Measurements from ENCODE around the gene RAB4A.

Gene RAB4A

DNA sequence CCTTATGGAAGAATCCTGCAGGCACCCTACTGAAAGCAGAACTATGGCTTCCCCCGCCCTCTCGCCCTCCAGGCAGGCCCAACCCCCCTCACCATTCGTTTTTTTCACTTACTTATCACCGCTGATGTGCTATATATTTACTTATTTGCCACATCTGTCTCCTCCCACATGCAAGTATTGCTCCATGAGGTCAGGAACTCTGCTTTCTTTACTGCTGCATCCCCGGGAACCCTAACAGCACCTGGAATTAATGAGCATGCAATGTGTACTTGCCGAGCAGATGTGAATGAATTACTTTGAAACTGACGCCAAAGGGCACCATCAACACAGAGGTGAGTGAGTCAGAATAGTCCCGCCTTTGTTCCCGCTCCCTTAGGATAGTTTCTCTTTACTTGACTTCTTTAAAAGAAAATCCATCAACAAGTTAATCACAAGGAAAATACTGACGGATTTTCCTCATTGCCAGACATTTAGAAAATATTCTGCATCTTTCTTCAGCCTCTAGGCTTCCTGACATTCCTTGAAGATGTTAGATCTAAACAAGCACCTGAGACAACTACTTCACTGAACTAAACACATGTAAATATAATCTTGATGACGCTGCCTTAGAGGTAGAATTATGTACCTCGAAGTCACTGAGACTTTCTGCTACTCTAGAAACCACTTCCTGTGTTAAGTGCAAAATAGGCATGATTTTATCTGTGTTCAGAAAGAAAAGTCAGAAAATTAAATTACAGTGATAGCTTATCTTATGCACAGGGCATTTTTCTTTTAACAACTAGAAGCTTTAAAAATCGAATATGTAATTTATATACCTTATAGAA, 17.5 kb upstream of the RAB4A start:
- Mint-ChIP-seq H3K36me3 (no peaks in the 10 kb centered on the region), H3K4me1 (peaks cover 17% of the 10 kb centered on the region), H3K4me3 (peak overlapping the region; percentile 39)

DNA sequence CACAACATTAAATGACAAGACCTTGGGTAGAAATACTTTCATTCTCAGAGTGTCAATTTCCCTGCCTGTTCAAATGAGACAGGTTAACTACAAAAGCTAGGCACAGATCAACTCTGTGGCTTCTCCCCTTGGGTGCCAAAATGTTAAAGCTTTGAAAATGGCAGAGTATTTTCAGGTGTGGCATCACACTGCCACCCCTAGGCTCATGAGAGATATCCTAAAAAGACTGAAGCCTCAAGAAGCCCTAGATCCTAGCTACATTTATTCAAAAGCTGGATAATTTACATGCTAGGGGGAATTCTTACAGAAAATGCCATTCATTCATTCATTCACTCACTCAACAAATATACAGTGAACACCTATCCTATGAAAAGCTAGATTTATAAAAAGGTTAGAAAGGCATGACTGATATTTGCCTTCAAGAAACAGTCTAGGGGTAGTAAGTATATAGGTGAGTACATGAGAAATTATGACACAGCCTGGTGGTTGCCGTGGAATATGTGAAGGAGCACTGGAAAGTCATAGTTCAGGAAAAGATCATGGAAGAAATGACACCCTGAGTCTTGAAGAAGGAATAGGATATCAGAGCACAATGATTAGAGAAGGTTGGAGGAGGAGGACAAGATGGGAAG, 15.9 kb upstream of the RAB4A start:
- Mint-ChIP-seq H3K4me1 (peaks cover 15% of the 10 kb centered on the region), H3K27ac (no peak overlapping the region), H3K4me3 (no peak overlapping the region), H3K27me3 (peaks cover 3% of the 10 kb centered on the region), H3K9me3 (no peaks in the 10 kb centered on the region), H3K36me3 (no peaks in the 10 kb centered on the region)
- ATAC-seq (ENCODE audit: low read depth): no peak
- no peak for DNase-seq (ENCODE audit: low spot score in 2 of 2)

More for the DNA sequence above, 17.5 kb upstream of the RAB4A start:
- DNase-seq (ENCODE audit: low spot score in 2 of 2) (no peak), ATAC-seq (ENCODE audit: low read depth) (peak; percentile 73)
- Mint-ChIP-seq H3K27me3 (peaks cover 5% of the 10 kb centered on the region), H3K27ac (peak overlapping the region; percentile 37), H3K9me3 (no peaks in the 10 kb centered on the region)

DNA sequence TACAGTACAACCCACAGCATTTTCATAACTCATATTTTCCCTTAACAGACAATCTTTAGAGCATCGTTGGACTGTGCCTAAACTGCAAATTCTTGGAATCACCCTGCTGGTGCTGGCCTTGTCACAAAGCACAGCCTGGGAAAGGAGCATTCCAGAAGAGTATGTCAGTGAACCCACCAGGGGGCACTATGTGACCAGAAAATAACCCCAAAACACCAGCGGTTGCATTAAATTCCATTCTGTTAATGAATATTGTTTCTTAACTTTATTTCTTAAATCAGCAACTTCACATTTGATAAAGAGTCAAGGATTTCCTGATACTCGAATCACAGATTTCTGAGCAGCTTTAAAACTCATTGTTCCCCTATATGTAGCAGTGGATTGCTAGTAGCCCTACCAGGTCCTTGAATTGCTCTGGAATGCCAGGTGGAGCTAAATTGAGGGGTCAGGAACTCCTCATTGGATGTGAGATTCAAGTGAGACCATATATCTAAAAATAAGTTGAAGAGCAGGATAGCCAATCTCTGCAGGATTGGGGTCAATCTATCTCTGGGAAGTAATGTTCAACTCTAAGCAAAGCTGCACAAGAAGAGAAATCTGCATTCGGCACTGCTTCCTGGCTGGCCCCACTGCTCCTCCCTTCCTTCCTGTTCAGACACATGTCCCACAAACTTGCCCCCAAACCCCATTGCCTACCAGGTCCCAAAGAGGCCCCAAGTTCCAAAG, 12.7 kb upstream of the RAB4A start:
- peaks cover 3% of the 10 kb centered on the region for H3K27me3 Mint-ChIP-seq
- no peaks in the 10 kb centered on the region for H3K36me3 Mint-ChIP-seq
- ATAC-seq (ENCODE audit: low read depth): peak; percentile 65
- no peak overlapping the region for H3K27ac Mint-ChIP-seq
- peak; percentile 59 to 63 for DNase-seq (ENCODE audit: low spot score in 2 of 2)
- peaks cover 11% of the 10 kb centered on the region for H3K4me1 Mint-ChIP-seq
- no peaks in the 10 kb centered on the region for H3K9me3 Mint-ChIP-seq
- H3K4me3 Mint-ChIP-seq: no peak overlapping the region

DNA sequence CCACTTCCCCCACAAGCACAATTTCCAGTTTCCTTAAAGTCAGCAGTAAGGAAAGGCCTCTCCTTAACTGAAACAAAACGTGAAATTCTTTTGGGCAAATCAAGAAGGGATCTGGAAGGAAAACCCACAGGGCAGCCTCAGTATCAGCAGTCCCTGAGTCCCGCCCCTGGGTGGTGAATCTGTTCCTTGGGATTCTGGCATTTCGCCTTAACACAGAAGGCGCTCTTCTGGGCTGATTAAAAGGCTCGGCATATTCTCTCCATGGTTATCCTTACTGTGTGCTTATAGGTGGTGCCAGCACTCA, 12.2 kb upstream of the RAB4A start:
- Mint-ChIP-seq H3K27ac (no peak overlapping the region), H3K4me1 (peaks cover 6% of the 10 kb centered on the region), H3K4me3 (no peak overlapping the region), H3K9me3 (no peaks in the 10 kb centered on the region), H3K27me3 (peaks cover 4% of the 10 kb centered on the region), H3K36me3 (no peaks in the 10 kb centered on the region)
- ATAC-seq (ENCODE audit: low read depth) (no peak), DNase-seq (ENCODE audit: low spot score in 2 of 2) (no peak)

DNA sequence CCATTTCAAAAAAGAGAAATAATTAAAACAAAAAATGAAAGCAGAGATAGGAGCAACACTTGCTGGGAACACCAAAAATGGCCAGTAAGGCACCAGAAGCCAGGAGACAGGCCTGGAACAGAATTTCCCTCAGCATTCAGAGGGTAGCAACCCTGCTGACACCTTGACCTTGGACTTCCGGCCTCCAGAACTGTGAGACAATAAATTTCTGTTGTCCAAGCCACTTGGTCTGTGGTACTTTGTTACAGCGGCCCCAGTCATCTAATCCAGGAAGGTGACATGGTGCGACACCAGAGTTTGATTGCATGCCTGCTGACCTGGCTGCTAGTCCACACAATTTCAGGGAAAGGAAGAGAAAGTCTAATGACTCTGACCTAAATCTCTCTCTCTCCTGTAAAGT, 10.6 kb upstream of the RAB4A start:
- Mint-ChIP-seq H3K4me1 (peaks cover 5% of the 10 kb centered on the region), H3K9me3 (no peaks in the 10 kb centered on the region), H3K4me3 (no peak overlapping the region), H3K36me3 (no peaks in the 10 kb centered on the region), H3K27ac (no peak overlapping the region), H3K27me3 (peaks cover 4% of the 10 kb centered on the region)
- no peak for ATAC-seq (ENCODE audit: low read depth)
- no peak for DNase-seq (ENCODE audit: low spot score in 2 of 2)

DNA sequence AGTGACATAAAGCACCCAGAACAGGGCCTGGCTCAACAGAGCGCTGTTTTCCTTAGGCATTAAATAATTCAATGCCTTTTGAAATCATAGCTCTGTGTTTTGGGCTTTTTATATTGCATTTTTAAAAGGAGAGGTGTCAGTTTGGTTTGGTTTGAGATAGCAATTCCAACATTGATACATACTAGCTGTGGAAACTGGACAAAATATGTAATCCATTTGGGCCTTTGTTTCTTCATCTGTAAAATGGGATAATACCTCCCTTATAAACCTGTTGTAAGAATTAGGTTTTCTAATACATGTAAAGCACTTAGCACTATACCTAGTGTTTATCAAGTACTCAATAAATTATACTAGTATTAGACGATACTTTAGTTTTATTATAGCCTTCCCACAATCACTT, 8.7 kb upstream of the RAB4A start:
- Mint-ChIP-seq H3K9me3 (peaks cover 2% of the 10 kb centered on the region), H3K27me3 (peaks cover 3% of the 10 kb centered on the region), H3K4me1 (peaks cover 5% of the 10 kb centered on the region), H3K27ac (no peak overlapping the region), H3K36me3 (peaks cover 2% of the 10 kb centered on the region), H3K4me3 (no peak overlapping the region)
- no peak for ATAC-seq (ENCODE audit: low read depth)
- no peak for DNase-seq (ENCODE audit: low spot score in 2 of 2)

DNA sequence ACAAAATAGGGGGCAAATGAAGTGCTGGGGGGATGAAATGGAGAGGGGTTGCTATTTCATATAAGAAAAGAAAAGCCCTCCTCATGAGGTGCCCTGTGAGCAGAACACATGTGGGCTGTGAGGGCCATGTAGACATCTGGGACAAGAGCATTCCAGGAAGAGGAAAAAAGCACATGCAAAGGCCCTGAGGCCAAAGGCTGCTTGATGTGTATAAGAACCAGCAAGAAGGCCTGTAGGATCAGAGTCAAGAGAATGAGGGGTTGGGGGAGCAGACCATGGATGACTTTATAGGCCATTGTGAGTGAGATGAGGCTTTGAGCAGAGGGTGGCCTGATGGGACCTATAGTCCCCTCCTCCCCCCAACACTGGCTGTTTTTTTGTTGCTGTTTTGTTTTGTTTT, 7.7 kb upstream of the RAB4A start:
- Mint-ChIP-seq H3K27me3 (peaks cover 2% of the 10 kb centered on the region), H3K36me3 (peaks cover 2% of the 10 kb centered on the region), H3K4me3 (no peak overlapping the region), H3K27ac (no peak overlapping the region), H3K4me1 (peaks cover 2% of the 10 kb centered on the region), H3K9me3 (peaks cover 2% of the 10 kb centered on the region)
- ATAC-seq (ENCODE audit: low read depth) (no peak), DNase-seq (ENCODE audit: low spot score in 2 of 2) (no peak)

DNA sequence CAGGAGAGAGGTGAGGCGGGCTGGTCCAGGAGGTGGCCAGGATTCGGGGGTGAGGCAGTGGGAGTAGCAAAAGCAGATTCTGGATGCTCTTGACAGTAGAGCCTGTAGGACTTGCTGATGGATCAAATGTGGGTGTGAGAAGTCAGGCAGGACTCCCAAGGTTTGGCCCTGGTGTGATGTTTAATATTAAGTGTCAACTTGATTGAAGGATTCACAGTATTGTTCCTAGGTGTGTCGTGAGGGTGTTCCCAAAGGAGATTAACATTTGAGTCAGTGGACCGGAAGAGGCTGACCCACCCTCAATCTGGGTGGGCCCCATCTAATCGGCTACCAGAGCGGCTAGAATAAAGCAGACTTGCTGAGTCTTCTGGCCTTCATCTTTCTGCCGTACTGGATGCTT, 6.8 kb upstream of the RAB4A start:
- Mint-ChIP-seq H3K36me3 (peaks cover 2% of the 10 kb centered on the region), H3K27me3 (peaks cover 2% of the 10 kb centered on the region), H3K27ac (no peak overlapping the region), H3K9me3 (peaks cover 2% of the 10 kb centered on the region), H3K4me1 (no peaks in the 10 kb centered on the region), H3K4me3 (no peak overlapping the region)
- ATAC-seq (ENCODE audit: low read depth): no peak
- DNase-seq (ENCODE audit: low spot score in 2 of 2): no peak

DNA sequence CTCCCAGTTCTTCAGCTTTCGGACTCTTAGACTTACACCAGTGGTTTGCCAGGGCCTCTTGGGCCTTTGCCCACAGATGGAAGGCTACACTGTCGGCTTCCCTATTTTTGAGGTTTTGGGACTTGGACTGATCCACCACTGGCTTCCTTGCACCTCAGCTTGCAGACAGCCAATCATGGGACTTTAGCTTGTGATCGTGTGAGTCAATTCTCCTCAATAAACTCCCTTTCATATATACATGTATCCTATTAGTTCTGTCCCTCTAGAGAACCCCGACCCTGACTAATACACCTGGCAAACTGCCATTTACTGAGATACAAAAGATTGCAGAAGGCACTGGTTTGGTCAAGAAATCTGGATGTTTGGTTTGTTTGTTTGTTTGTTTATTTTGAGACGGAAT, 6.4 kb upstream of the RAB4A start:
- Mint-ChIP-seq H3K9me3 (peaks cover 2% of the 10 kb centered on the region), H3K27me3 (peaks cover 2% of the 10 kb centered on the region), H3K27ac (no peak overlapping the region), H3K4me1 (no peaks in the 10 kb centered on the region), H3K4me3 (no peak overlapping the region), H3K36me3 (peaks cover 2% of the 10 kb centered on the region)
- no peak for ATAC-seq (ENCODE audit: low read depth)
- DNase-seq (ENCODE audit: low spot score in 2 of 2): no peak

DNA sequence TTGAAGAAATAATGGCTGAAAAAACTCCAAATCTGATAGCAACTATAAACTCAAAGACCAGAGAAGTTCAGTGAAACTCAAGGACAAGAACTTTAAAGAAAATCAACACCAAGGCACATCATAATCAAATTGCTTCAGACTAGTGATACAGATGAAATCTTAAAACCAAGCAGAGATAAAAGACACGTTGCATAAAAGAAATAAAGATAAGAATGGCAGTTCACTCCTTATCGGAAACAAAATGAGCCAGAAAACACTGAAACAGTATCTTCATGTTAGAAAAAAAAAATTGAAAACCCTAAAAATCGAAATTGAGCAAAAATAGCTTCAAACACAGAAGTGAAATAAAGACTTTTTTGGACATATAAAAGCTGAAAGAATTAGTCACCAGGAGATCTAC, 4.6 kb upstream of the RAB4A start:
- ATAC-seq (ENCODE audit: low read depth) (no peak), DNase-seq (ENCODE audit: low spot score in 2 of 2) (no peak)
- H3K36me3 Mint-ChIP-seq: peaks cover 2% of the 10 kb centered on the region
- peaks cover 2% of the 10 kb centered on the region for H3K27me3 Mint-ChIP-seq
- no peak overlapping the region for H3K4me3 Mint-ChIP-seq
- peaks cover 2% of the 10 kb centered on the region for H3K9me3 Mint-ChIP-seq
- H3K27ac Mint-ChIP-seq: no peak overlapping the region
- H3K4me1 Mint-ChIP-seq: no peaks in the 10 kb centered on the region

DNA sequence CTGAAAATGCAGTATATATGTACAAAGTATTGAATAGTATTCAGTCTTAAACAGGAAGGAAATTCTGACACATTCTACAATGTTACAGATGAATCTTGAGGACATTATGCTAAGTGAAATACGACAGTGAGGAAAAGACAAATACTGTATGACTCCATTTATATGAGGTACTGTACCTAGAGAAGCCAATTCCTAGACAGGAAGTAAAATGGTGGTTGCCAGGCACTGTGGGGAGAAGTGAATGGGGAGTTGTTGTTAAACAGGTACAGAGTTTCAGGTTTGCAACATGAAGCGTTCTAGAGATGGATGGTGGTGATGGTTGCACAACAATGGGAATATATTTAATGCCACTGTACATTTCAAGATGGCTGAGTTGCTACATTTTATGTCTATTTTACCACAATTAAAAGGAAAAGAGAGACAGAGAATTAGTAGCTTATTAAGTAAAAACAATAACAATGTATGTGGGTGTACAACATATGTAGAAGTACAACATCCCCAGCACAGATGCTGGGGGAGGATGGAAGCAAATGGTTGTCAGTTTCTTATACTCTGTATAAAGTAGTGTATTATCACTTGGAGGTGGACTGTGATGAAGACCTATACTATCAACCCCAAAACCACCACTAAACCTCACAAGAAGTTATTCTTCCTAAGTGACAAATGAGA, 3.9 kb upstream of the RAB4A start:
- Mint-ChIP-seq H3K4me1 (peaks cover 5% of the 10 kb centered on the region), H3K9me3 (peaks cover 2% of the 10 kb centered on the region), H3K27ac (no peak overlapping the region), H3K36me3 (peaks cover 3% of the 10 kb centered on the region), H3K27me3 (peaks cover 2% of the 10 kb centered on the region), H3K4me3 (no peak overlapping the region)
- ATAC-seq (ENCODE audit: low read depth): no peak
- DNase-seq (ENCODE audit: low spot score in 2 of 2): no peak

DNA sequence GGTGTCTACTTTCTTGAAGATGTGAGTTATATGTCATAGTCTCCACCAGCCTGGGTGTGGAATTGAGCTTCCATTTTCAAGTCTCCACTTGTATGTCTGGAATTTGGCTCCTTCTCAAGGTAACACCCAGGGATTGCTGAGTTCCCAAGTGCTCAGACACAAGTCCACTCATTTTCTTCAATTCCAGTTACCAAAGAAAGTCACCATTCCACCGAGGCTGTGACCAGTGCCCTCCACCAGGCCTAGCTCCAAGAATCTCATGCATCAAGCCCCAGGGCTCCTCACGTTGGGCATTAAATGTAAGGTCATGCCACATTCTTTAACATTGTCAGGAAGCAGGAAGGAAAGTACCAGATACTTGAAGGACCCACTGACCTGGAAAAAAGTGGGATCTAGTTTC, 2.4 kb upstream of the RAB4A start:
- no peak for DNase-seq (ENCODE audit: low spot score in 2 of 2)
- ATAC-seq (ENCODE audit: low read depth): no peak
- H3K9me3 Mint-ChIP-seq: peaks cover 2% of the 10 kb centered on the region
- no peak overlapping the region for H3K4me3 Mint-ChIP-seq
- peaks cover 15% of the 10 kb centered on the region for H3K4me1 Mint-ChIP-seq
- peaks cover 3% of the 10 kb centered on the region for H3K36me3 Mint-ChIP-seq
- no peaks in the 10 kb centered on the region for H3K27me3 Mint-ChIP-seq
- H3K27ac Mint-ChIP-seq: no peak overlapping the region

DNA sequence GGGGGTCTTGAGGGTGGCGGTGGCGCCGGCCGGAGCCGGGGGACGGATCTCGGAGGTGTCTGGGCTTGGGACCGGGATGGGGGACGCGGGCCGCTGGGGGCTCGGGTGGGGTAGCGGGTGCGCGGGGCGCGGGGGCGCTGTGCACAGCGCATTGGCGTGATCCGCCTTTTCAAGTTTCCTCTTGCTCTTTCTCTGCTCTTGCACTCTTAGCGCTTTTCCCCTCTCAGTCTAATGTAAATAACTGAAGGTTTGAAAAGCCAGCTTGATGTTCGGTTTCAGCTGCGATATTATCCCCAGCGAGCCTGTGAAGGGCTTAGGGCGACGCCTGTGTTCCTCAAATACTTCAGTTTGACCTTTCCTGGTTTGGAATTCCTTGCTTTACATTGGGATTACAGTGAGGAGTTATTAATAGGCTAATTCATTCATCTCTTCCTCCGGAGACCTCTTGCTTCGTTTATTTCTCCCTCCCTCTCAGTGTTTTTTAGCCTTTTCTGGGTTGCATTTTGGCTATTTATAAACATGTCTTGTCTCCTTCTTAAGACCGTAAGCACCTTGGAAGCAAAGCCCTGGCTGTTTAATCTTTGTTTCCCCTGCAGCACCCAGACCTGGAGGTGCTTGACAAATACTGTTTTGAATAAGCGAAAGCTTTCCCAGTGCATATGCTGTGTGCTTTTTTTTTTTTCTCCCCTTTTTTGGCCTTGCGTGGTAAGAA, 693 bp downstream of the RAB4A start:
- Mint-ChIP-seq H3K27ac (peak overlapping the region; percentile 69), H3K9me3 (peaks cover 2% of the 10 kb centered on the region), H3K4me1 (peaks cover 22% of the 10 kb centered on the region), H3K36me3 (peaks cover 6% of the 10 kb centered on the region), H3K4me3 (peak overlapping the region; percentile 92), H3K27me3 (no peaks in the 10 kb centered on the region)
- DNase-seq (ENCODE audit: low spot score in 2 of 2) (no peak), ATAC-seq (ENCODE audit: low read depth) (peak; percentile 65)
